ENCODE results near the gene ZNF341. TPM values are rescaled to one million over a fixed set of nuclear protein-coding genes. Genes with fewer than 3 reads are reported as not detected.

The ZNF341 gene
- total and polyA plus RNA-seq, 3 donors from 2014 or later = 5.5 to 8.7 (median 7.0) TPM

GRCh38 chr20:33744181-33744580 is 12.4 kb downstream of the ZNF341 start:
- Histone ChIP-seq H3K4me3 (no peak overlapping the region), H3K9me3 (no peaks in the 10 kb centered on the region), H3K4me1 (no peaks in the 10 kb centered on the region), H3K27me3 (no peaks in the 10 kb centered on the region), H3K36me3 (ENCODE audit: low read depth, missing control alignments) (no peaks in the 10 kb centered on the region), H3K27ac (no peak overlapping the region)
- WGBS, 2 donors = 85 to 88% methylated on average over 3 of the region's 3 CpGs
- DNase-seq = no peak
- no peak for TF ChIP-seq CTCF (IDR thresholded peaks at IDR 0.05)
- TF ChIP-seq POLR2A (IDR thresholded peaks at IDR 0.05) = no peak
- intact Hi-C loops (cut with DNase I; ENCODE audit: low total_unique reads) = no loop called here

- Histone ChIP-seq H3K27me3 (no peaks in the 10 kb centered on the region), H3K4me1 (no peaks in the 10 kb centered on the region), H3K36me3 (ENCODE audit: low read depth, missing control alignments) (no peaks in the 10 kb centered on the region), H3K4me3 (no peak overlapping the region), H3K9me3 (no peaks in the 10 kb centered on the region), H3K27ac (no peak overlapping the region)
- intact Hi-C loops (cut with DNase I; ENCODE audit: low total_unique reads) = no loop called here
- no peak for TF ChIP-seq CTCF (IDR thresholded peaks at IDR 0.05)
- TF ChIP-seq POLR2A (IDR thresholded peaks at IDR 0.05) = no peak
- 91 to 97% methylated on average over 14 of the region's 14 CpGs for WGBS, 2 donors
- DNase-seq = no peak
Observed at GRCh38 chr20:33744773-33745385, 13.1 kb downstream of the ZNF341 start.

GRCh38 chr20:33746325-33746998 is 14.7 kb downstream of the ZNF341 start:
- intact Hi-C loops (cut with DNase I; ENCODE audit: low total_unique reads) = no loop called here
- DNase-seq = no peak
- Histone ChIP-seq H3K27ac (no peak overlapping the region), H3K36me3 (ENCODE audit: low read depth, missing control alignments) (no peaks in the 10 kb centered on the region), H3K4me1 (no peaks in the 10 kb centered on the region), H3K27me3 (no peaks in the 10 kb centered on the region), H3K9me3 (no peaks in the 10 kb centered on the region), H3K4me3 (no peak overlapping the region)
- no peak for TF ChIP-seq CTCF (IDR thresholded peaks at IDR 0.05)
- TF ChIP-seq POLR2A (IDR thresholded peaks at IDR 0.05) = no peak
- WGBS, 2 donors = 90 to 91% methylated on average over 10 to 12 of the region's 12 CpGs

- Histone ChIP-seq H3K27me3 (no peaks in the 10 kb centered on the region), H3K36me3 (ENCODE audit: low read depth, missing control alignments) (no peaks in the 10 kb centered on the region), H3K9me3 (no peaks in the 10 kb centered on the region), H3K4me3 (no peak overlapping the region), H3K4me1 (no peaks in the 10 kb centered on the region), H3K27ac (no peak overlapping the region)
- WGBS, 2 donors = 94 to 95% methylated on average over 4 of the region's 4 CpGs
- no peak for DNase-seq
- TF ChIP-seq CTCF (IDR thresholded peaks at IDR 0.05) (no peak), POLR2A (IDR thresholded peaks at IDR 0.05) (no peak)
- intact Hi-C loops (cut with DNase I; ENCODE audit: low total_unique reads) = no loop called here
Observed at GRCh38 chr20:33751775-33752174, 20.0 kb downstream of the ZNF341 start.

GRCh38 chr20:33753143-33753542 is 21.3 kb downstream of the ZNF341 start:
- intact Hi-C loops (cut with DNase I; ENCODE audit: low total_unique reads) = no loop called here
- no peak overlapping the region for H3K4me3 ChIP-seq
- TF ChIP-seq POLR2A (IDR thresholded peaks at IDR 0.05) (no peak), CTCF (IDR thresholded peaks at IDR 0.05) (no peak)
- H3K4me1 ChIP-seq = no peaks in the 10 kb centered on the region
- WGBS, 2 donors = 95 to 99% methylated on average over 6 to 7 of the region's 7 CpGs
- no peaks in the 10 kb centered on the region for H3K9me3 ChIP-seq
- DNase-seq = no peak
- H3K36me3 ChIP-seq (ENCODE audit: low read depth, missing control alignments) = no peaks in the 10 kb centered on the region
- no peaks in the 10 kb centered on the region for H3K27me3 ChIP-seq
- no peak overlapping the region for H3K27ac ChIP-seq
